NCI-H146 treated with DMSO at 0.1 percent for 48 hours (cell line): ENCODE data around the gene FHIT.
"Not testable (repeated sequence)": the region's sequence is repeated elsewhere in the genome, so short reads cannot be mapped to it uniquely, and the experiment has no call there.

Experiments used
- DNase-seq: peaks from one replicate; lab custom pipeline; 2025; ENCODE audit not compliant: unreplicated experiment; lab: John Stamatoyannopoulos, UW

FHIT gene

GRCh38 chr3:59820352-59820934 lies 1430.8 kb downstream of the FHIT start:
- no peak for DNase-seq

DNA sequence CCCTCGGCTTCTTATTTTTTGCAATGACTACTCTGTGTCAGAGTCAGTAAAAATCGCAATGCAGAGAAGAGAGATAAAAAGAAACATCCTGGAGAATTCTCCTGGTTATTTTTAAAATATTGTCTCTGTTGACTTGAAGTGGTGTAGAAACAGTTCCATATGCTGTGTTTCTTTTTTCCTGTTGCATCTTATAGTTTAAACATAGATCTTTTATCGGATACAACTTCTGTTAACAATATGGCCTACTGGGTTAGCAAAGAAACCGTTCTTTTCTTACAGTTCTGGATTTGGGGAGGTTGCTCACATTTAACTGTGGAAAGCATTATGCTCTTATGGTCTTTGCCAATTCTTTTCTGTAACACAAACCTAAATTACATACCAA lies 1432.3 kb downstream of the FHIT start:
- DNase-seq, result no peak

- DNase-seq, result no peak
Observed at GRCh38 chr3:59818033-59818918, 1433.0 kb downstream of the FHIT start.

GRCh38 chr3:59817511-59817910 lies 1433.7 kb downstream of the FHIT start:
- DNase-seq, result no peak

- no peak for DNase-seq
Observed at GRCh38 chr3:59816312-59816711, 1434.9 kb downstream of the FHIT start.

GRCh38 chr3:59813148-59813538 lies 1438.1 kb downstream of the FHIT start:
- DNase-seq, result no peak

- no peak for DNase-seq
Observed at GRCh38 chr3:59812237-59813147, 1438.8 kb downstream of the FHIT start.

DNA sequence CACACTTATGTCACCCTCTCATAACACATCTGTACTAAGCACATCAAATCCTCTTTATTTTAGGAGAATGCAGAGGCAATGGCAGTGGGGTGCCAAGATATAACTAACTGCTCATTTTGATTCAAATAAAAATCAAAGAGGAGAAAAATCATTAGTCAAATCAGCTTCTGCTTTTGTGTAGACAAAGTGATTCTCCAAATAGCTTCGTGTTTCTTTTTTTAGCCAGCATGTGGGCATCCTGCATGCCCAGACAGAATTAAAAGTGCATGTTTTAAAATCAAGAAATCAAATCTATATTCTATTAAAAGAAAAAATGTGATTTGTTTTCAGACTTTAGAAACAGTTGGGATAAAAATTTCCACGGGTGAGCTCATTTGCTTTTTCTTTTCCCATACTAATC lies 1440.1 kb downstream of the FHIT start:
- DNase-seq, result no peak

GRCh38 chr3:59810606-59811005 lies 1440.6 kb downstream of the FHIT start:
- peak; percentile 10 for DNase-seq

- peak; percentile 10 for DNase-seq
Observed at GRCh38 chr3:59809710-59810444, 1441.4 kb downstream of the FHIT start.

DNA sequence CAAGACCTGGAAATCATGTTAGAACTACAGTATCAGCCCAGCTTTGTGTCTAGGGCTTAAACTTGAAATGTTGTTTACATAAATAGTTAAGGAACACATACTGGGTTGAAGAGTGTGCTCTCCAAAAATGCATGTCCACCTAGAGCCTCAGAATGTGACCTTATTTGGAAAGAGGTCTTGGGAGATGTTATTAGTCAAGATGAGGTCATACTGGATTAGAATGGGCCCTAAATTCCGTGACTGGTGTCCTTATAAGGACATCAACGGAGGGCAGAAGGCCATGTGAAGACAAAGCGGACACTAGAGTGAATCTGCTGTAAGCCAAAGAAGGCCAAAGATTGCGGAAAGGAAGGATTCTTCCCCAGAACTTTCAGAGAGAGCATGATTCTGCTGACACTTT lies 1442.2 kb downstream of the FHIT start:
- DNase-seq, result no peak

DNA sequence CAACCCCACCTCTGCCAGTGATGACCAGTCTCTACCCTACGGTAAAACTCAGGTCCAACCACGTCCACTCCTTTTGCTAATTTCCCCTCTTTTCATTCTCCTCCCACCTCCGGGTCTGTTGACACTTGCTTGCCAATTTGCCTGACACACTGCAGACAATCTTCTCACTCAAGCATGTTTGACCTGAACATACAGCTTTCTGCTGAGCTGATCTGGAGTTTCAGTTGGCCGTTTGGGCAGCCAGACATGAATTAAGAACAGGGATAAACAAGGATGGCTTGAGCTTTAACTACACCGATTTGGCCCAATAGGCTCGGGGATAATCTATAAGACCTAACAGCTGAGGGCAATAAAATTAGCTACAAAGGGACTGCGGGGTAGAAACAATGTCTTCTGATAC lies 1442.8 kb downstream of the FHIT start:
- DNase-seq, result no peak

DNA sequence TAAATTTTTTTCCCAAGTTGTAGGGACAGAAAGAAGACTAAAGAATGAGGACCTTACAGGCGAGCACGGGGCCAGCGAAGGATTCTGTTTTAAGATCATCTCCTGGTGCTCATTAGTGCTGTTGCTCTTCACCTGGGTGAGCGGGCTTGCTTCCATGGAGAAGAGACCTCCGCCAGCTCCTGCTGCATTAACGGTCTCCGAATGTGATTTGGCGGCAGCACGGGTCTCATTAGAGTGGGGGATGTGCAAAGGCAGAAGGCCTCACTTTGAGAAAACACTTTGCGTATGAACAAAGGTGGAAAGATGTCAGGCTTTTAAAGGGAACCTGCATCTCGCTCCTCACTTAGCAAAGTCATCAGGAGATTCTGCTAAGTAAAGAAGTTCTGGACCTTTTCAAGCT lies 1448.0 kb downstream of the FHIT start:
- DNase-seq, result no peak

DNA sequence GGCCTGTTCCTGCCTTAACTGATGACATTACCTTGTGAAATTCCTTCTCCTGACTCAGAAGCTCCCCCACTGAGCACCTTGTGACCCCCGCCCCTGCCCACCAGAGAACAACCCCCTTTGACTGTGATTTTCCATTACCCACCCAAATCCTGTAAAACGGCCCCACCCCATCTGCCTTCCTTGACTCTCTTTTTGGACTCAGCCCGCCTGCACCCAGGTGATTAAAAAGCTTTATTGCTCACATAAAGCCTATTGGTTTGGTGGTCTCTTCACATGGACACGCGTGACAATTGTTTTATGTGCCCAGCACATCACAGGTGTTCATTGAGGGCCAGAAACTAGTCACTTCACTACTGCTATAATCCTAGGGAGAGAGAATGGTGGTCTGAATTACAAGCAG lies 1448.8 kb downstream of the FHIT start:
- not testable (repeated sequence) for DNase-seq

DNA sequence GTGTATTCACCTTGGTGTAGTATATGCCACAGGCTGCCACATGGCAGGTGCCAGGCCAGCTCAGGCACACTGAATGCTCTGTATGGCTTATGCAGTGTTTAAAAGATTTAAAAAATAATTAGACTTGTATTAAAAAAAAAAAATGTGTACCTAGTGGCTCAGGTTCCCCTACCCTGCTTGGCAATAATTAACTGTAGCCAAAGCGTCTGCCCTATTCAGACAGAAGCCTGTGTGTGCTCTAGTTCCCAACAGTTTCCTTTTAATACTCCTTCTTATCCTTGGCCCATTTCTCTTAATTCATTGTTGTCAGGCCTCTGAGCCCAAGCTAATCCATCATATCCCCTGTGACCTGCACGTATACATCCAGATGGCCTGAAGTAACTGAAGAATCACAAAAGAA lies 1449.2 kb downstream of the FHIT start:
- DNase-seq, result no peak

DNA sequence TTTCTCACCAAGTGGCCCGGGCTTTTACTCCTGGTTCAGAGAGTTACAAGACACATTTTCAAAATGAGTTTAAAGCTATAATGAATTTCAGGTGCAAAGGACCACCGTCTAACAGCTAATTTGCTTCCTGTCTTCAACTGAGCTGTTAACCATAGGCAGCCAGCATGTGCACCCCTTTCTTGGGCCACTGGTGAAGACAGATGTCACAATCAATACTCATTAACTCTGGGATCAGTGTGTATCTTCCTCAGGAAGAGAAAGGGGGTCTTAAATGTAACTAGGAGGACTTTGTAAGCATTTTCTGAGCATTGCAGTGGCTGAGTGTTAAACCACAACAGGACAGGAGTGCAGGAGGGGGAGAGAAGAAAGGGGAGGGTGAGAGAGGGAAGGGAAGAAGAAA lies 1450.8 kb downstream of the FHIT start:
- DNase-seq, result no peak

DNA sequence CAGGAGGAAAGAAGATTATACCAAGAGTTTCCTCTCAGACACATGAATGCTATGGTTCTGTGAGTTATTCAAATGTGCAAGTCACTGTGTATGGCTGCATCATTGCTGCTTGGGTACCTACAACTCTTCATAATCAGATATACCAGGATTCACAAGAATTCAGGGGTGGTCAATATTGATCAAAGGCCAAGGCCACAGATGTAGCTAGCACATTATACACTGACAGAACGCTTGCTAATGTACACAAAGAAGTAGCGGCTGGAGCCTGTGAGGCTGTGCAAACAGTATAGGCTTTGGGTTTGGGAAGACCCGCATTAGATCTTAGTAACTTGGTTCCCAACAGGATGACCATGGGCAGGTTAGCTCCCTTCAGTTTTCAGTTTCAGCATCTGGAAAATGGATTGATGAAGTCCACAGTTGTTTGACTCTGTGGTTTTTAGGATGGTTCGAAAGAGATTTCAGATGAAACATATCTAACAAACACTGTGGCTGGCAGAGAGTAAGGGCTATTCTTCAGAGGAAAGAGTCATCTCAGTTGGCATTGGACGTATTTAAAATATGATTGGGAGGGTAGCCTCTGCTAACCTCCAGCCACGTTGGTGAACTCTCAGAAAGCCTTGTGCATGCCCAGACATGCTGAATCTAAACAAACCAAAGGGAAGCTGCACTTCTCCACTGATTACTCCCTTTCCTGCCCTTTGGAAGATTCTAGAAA lies 1452.7 kb downstream of the FHIT start:
- DNase-seq, result no peak

DNA sequence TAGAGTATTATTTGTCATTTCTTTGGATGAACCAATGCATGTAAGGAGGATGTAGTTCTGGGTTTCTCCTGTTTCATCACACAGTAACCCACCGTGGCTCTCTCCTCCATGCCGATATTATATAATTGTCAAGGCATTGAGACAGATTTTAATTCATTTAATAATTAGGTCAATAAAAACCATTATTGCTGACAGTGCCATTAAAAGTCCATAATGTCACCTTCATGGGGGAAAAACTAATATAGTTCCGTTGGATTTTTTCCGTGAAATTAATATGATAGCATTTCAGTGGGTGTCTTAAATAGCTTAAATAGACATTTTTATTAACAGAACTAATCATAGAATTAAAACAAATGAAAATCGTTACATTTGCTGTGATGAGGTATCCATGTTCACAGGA lies 1453.7 kb downstream of the FHIT start:
- DNase-seq, result no peak

- no peak for DNase-seq
Observed at GRCh38 chr3:59796456-59796855, 1454.8 kb downstream of the FHIT start.

GRCh38 chr3:59795756-59796155 lies 1455.5 kb downstream of the FHIT start:
- DNase-seq, result no peak
